LNCAP (cell line): ENCODE data around the gene CDHR2.

ENCODE experiments used
- TF ChIP-seq, protein P1 (sequence below): fragments of 450-650 bp; IDR thresholded peaks from 2 replicates; pipeline ENCODE4 v1.5.1; 2017; ENCODE audit warnings: mild to moderate bottlenecking

The CDHR2 gene

DNA sequence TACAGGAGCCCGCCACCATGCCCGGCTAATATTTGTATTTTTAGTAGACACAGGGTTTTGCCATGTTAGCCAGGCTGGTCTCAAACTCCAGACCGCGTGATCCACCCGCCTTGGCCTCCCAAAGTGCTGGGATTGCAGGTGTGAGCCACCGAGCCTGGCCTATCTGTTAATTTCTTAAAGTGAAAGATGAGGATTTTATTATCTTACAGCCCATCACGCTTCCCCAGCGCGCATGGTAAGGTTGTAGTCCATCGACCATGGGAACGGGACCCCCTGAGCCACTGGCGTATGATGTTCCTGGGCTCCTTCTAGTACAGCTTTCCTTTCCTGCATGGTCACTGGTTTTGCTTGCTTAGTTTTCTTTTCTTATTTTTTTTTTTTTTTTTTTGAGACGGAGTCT, 8.7 kb downstream of the CDHR2 start:
- TF ChIP-seq, protein P1, sequence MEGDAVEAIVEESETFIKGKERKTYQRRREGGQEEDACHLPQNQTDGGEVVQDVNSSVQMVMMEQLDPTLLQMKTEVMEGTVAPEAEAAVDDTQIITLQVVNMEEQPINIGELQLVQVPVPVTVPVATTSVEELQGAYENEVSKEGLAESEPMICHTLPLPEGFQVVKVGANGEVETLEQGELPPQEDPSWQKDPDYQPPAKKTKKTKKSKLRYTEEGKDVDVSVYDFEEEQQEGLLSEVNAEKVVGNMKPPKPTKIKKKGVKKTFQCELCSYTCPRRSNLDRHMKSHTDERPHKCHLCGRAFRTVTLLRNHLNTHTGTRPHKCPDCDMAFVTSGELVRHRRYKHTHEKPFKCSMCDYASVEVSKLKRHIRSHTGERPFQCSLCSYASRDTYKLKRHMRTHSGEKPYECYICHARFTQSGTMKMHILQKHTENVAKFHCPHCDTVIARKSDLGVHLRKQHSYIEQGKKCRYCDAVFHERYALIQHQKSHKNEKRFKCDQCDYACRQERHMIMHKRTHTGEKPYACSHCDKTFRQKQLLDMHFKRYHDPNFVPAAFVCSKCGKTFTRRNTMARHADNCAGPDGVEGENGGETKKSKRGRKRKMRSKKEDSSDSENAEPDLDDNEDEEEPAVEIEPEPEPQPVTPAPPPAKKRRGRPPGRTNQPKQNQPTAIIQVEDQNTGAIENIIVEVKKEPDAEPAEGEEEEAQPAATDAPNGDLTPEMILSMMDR: no peak

DNA sequence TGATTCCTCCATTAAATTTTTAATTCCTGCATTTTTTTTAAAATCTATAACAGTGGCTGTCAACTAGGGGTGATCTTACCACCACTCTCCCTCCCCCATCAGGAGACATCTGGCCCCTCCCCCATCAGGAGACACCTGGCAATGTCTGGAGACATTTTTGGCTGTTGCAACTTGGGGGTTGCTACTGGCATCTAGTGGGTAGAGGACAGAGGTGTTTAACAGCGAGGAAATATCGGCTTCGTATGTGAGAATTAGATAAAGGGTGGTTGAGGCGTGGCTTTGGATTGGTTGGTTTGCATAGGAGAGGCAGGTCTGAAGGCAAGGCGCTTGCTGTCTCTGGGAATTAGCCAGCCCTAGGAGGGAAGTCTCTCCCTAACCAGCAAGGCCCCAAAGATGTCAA, 10.5 kb downstream of the CDHR2 start:
- TF ChIP-seq, protein P1: no peak

DNA sequence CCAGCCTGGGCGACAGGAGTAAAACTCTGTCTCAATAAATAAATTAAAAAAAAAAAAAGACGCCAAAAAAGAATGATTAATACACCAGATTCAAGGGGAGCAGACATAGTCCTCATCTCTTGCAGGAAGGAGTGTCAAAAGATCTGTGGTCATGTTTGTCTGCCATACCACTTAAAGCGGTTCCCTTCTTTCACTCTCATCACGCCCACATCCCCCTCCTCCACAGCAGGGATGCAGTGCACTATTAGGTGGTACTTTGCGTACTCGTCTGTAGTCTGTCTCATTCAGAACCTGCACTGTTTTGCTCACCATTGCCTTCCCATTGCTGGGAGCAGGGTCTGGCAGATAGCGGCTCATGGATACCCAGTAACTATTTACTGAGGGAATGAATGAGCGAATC, 11.2 kb downstream of the CDHR2 start:
- TF ChIP-seq, protein P1: no peak

DNA sequence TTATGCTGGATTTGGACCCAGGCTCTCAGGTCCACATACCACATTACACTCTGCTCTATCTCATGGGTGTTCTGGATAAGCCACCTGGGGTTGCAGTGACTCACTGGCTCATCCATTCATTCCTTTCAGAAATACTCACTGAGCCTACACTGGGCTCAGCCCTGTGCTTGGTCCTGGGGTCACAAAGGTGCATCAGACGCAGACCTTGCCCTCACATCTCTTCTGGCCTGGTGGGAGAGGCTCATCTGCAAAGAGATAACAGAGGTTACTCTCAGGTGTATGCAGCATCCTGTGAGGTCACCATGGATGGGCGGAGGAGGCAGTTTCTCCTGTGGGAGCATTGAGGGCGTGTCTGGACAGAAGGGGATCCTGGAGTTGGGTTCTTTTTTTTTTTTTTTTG, 12.1 kb downstream of the CDHR2 start:
- TF ChIP-seq, protein P1: no peak

DNA sequence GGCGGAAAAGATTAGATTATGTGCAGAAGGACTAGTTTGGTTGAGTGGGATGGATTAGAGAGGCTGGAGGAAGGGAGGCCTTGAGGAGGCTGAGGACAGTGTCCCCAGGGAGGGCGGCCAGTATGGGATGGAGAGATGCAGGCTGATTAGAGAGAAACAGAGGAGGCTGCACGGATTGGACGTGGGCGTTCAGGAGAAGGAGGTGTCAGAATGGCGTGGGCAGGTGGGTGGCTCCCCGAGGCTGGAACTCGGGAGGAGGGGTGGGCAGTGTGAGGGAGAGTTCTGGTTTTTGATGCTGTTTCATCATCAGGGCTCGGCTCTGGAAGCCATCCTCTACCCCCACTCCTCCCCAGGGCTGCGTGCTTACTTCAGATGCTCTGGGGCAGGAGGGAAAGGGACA, 13.0 kb downstream of the CDHR2 start:
- TF ChIP-seq, protein P1: no peak

DNA sequence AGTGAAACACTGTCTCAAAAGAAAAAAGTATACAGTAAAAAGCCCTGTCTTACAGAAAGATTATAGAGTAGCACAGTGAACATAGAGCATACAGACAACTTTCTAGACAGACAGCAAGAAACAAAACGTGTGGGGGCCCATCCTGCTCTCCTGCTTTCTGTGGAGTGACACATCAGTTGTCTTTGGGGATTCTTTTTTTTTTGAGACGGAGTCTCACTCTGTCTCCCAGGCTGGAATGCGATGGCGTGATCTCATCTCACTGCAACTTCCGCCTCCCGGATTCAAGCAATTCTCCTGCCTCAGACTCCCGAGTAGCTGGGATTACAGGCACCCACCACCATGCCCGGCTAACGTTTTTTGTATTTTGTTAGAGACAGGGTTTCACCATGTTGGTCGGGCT, 14.9 kb downstream of the CDHR2 start:
- TF ChIP-seq, protein P1: no peak

DNA sequence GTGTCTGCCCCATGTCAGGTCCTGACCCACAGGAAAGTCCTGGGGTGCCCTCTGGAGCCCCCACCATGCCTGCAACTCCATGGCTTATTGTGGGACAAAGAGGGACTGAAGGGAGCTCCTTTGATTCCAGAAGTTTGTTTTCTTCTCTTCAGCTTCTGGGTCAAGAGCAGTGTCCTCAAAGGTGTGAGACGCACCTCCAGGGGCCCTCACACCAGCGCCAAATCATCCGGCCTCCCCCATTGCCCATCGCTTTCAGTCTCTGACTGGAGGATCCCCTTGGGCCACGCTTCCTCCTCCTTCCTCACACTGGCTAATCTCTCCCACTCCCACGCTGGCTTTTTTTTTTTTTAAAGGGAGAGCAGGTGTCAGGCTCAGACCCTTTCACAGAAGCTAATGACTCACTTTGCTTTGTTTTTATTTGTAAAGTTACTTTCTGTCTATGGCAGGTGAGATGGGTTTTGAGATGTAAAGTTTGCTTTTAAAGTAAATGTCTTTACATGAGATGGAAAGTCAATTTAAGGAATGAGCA, 16.7 kb downstream of the CDHR2 start:
- TF ChIP-seq, protein P1: no peak

DNA sequence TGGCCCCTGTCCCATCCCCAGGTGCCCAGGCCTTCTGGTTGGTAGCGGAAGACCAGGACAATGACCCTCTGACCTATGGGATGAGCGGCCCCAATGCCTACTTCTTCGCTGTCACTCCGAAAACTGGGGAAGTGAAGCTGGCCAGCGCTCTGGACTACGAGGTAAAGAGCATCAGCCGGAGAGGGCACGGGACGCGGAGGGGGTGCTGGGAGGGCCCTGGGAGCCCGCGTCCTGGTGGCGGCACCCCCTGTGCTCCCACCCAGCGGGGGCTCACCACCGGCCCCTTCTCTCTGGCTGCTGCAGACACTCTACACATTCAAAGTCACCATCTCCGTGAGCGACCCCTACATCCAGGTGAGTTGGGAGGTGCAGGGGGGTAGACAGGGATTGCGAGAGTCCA, 19.5 kb downstream of the CDHR2 start:
- TF ChIP-seq, protein P1: no peak
